ENCODE data around the gene SLC9A1.

DNA sequence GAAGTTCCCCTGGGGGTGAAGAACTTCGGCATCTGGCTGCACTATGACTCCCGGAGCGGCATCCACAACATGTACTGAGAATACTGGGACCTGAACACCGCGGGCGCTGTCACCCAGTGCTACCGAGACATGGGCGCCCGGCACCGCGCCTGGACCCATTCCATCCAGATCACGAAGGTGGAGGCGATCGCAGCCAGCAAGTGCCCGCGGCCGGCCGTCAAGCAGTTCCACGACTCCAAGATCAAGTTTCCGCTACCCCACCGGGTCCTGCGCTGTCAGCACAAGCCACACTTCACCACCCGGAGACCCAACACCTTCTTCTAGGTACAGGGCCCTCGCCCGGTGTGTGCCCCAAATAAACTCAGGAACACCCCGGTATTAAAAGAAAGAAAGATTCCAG is 22.0 kb upstream of the SLC9A1 start:
- TF ChIP-seq, protein P1, sequence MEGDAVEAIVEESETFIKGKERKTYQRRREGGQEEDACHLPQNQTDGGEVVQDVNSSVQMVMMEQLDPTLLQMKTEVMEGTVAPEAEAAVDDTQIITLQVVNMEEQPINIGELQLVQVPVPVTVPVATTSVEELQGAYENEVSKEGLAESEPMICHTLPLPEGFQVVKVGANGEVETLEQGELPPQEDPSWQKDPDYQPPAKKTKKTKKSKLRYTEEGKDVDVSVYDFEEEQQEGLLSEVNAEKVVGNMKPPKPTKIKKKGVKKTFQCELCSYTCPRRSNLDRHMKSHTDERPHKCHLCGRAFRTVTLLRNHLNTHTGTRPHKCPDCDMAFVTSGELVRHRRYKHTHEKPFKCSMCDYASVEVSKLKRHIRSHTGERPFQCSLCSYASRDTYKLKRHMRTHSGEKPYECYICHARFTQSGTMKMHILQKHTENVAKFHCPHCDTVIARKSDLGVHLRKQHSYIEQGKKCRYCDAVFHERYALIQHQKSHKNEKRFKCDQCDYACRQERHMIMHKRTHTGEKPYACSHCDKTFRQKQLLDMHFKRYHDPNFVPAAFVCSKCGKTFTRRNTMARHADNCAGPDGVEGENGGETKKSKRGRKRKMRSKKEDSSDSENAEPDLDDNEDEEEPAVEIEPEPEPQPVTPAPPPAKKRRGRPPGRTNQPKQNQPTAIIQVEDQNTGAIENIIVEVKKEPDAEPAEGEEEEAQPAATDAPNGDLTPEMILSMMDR (tag by site-specific recombination; IDR thresholded peaks at IDR 0.05): no peak
- TF ChIP-seq ZNF311 (tag by site-specific recombination; IDR thresholded peaks at IDR 0.05; ENCODE audit: borderline replicate concordance) (no peak), ZBTB20 (tag by site-specific recombination; IDR thresholded peaks at IDR 0.05) (no peak), TCF7L2 (IDR thresholded peaks at IDR 0.05; ENCODE audit: borderline replicate concordance, low read depth, low read length) (no peak), ZNF274 (IDR thresholded peaks at IDR 0.05; ENCODE audit: low read length) (no peak), ZNF274 (tag by site-specific recombination; IDR thresholded peaks at IDR 0.05; ENCODE audit: borderline replicate concordance) (no peak), ZNF530 (tag by site-specific recombination; IDR thresholded peaks at IDR 0.05; ENCODE audit: low read depth) (no peak)

Data from HEK293 (cell line).